ENCODE results near the gene NIT2. TPM values are rescaled to one million over a fixed set of nuclear protein-coding genes. Genes with fewer than 3 reads are reported as not detected.
A peak's percentile ranks its signal among the peaks of the same experiment; 100 is the strongest.

The NIT2 gene
- 10 to 100 TPM; 29.2 to 39.0 TPM for total RNA-seq

- Histone ChIP-seq H3K27ac (peak within 1 kb of the TSS; percentile 66 to 80), H3K36me3 (peaks cover 4% of the 10 kb centered on the region), H3K27me3 (replicated peaks; ENCODE audit: insufficient read depth) (no peaks in the 10 kb centered on the region), H3K4me1 (ENCODE audit: control insufficient read depth in 1 of 2, low read depth in 2 of 2) (peaks cover 6 to 12% of the 10 kb centered on the region in 2 donors), H3K4me3 (peak within 1 kb of the TSS; percentile 70), H3K9me3 (no peaks in the 10 kb centered on the region)
- no peak for TF ChIP-seq CTCF (IDR thresholded peaks at IDR 0.05)
- DNase-seq (ENCODE audit: low spot score): peak; percentile 25
- peak; percentile 81 for ATAC-seq (ENCODE audit: insufficient number of reproducible peaks, low FRiP score, low read depth)
These were observed at the start of gene NIT2 for GRCh38 chr3:100334488-100335351. NIT2 (plus strand) TSS chr3:100334757; CDS start chr3:100334792, 35 bp downstream.

GRCh38 chr3:100288288-100288894, 46.2 kb upstream of the NIT2 start:
- ATAC-seq (ENCODE audit: insufficient number of reproducible peaks, low FRiP score, low read depth): no peak
- Histone ChIP-seq H3K27me3 (replicated peaks; ENCODE audit: insufficient read depth) (no peaks in the 10 kb centered on the region), H3K9me3 (no peaks in the 10 kb centered on the region), H3K36me3 (peaks cover 21% of the 10 kb centered on the region), H3K27ac (no peak overlapping the region), H3K4me3 (no peak overlapping the region), H3K4me1 (ENCODE audit: control insufficient read depth in 1 of 2, low read depth in 2 of 2) (no peaks in the 10 kb centered on the region)
- TF ChIP-seq CTCF (IDR thresholded peaks at IDR 0.05): no peak
- no peak for DNase-seq (ENCODE audit: low spot score)

- H3K27me3 ChIP-seq (replicated peaks; ENCODE audit: insufficient read depth): no peaks in the 10 kb centered on the region
- H3K36me3 ChIP-seq: peaks cover 20% of the 10 kb centered on the region
- no peak overlapping the region for H3K4me3 ChIP-seq
These were observed 45.2 kb upstream of the NIT2 start for GRCh38 chr3:100289339-100289738.

GRCh38 chr3:100295089-100295488, 39.5 kb upstream of the NIT2 start:
- peaks cover 20% of the 10 kb centered on the region for H3K36me3 ChIP-seq
- no peak overlapping the region for H3K27ac ChIP-seq
- no peaks in the 10 kb centered on the region for H3K9me3 ChIP-seq
- H3K4me3 ChIP-seq: no peak overlapping the region
- no peaks in the 10 kb centered on the region for H3K4me1 ChIP-seq (ENCODE audit: control insufficient read depth in 1 of 2, low read depth in 2 of 2)
- no peaks in the 10 kb centered on the region for H3K27me3 ChIP-seq (replicated peaks; ENCODE audit: insufficient read depth)
- no peak for DNase-seq (ENCODE audit: low spot score)
- no peak for ATAC-seq (ENCODE audit: insufficient number of reproducible peaks, low FRiP score, low read depth)
- TF ChIP-seq CTCF (IDR thresholded peaks at IDR 0.05): no peak

More at GRCh38 chr3:100289339-100289738, 45.2 kb upstream of the NIT2 start:
- Histone ChIP-seq H3K27ac (no peak overlapping the region), H3K9me3 (no peaks in the 10 kb centered on the region), H3K4me1 (ENCODE audit: control insufficient read depth in 1 of 2, low read depth in 2 of 2) (no peaks in the 10 kb centered on the region)
- no peak for ATAC-seq (ENCODE audit: insufficient number of reproducible peaks, low FRiP score, low read depth)
- no peak for TF ChIP-seq CTCF (IDR thresholded peaks at IDR 0.05)
- DNase-seq (ENCODE audit: low spot score): no peak

GRCh38 chr3:100297784-100298183, 36.8 kb upstream of the NIT2 start:
- no peaks in the 10 kb centered on the region for H3K9me3 ChIP-seq
- H3K4me3 ChIP-seq: no peak overlapping the region
- H3K36me3 ChIP-seq: peaks cover 7% of the 10 kb centered on the region
- H3K4me1 ChIP-seq (ENCODE audit: control insufficient read depth in 1 of 2, low read depth in 2 of 2): no peaks in the 10 kb centered on the region
- no peak for TF ChIP-seq CTCF (IDR thresholded peaks at IDR 0.05)
- H3K27ac ChIP-seq: no peak overlapping the region
- no peak for ATAC-seq (ENCODE audit: insufficient number of reproducible peaks, low FRiP score, low read depth)
- H3K27me3 ChIP-seq (replicated peaks; ENCODE audit: insufficient read depth): no peaks in the 10 kb centered on the region
- DNase-seq (ENCODE audit: low spot score): no peak

Data from thoracic aorta (tissue), 2 donors.